ENCODE results near the gene C1QTNF12.

Gene C1QTNF12

DNA sequence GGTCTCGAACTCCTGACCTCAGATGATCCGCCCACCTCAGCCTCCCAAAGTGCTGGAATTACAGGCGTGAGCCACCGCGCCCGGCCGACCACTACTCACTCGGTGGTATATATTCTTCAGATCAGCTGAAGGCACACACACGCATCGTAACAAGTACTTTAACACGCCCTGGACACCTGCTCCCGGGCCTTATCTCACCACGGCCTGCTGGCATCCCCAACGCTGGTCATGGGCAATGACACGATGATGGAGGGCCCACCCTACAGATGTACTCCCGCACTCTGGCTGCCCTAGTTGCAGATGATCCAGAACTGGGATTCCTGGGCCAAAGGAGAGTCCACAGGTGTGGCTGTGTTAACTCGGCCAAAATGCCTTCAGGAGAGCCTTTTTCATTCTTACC, 15.5 kb upstream of the C1QTNF12 start:
- TF ChIP-seq, protein P1, sequence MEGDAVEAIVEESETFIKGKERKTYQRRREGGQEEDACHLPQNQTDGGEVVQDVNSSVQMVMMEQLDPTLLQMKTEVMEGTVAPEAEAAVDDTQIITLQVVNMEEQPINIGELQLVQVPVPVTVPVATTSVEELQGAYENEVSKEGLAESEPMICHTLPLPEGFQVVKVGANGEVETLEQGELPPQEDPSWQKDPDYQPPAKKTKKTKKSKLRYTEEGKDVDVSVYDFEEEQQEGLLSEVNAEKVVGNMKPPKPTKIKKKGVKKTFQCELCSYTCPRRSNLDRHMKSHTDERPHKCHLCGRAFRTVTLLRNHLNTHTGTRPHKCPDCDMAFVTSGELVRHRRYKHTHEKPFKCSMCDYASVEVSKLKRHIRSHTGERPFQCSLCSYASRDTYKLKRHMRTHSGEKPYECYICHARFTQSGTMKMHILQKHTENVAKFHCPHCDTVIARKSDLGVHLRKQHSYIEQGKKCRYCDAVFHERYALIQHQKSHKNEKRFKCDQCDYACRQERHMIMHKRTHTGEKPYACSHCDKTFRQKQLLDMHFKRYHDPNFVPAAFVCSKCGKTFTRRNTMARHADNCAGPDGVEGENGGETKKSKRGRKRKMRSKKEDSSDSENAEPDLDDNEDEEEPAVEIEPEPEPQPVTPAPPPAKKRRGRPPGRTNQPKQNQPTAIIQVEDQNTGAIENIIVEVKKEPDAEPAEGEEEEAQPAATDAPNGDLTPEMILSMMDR (IDR thresholded peaks at IDR 0.05; ENCODE audit: low read depth, low read length) = no peak

DNA sequence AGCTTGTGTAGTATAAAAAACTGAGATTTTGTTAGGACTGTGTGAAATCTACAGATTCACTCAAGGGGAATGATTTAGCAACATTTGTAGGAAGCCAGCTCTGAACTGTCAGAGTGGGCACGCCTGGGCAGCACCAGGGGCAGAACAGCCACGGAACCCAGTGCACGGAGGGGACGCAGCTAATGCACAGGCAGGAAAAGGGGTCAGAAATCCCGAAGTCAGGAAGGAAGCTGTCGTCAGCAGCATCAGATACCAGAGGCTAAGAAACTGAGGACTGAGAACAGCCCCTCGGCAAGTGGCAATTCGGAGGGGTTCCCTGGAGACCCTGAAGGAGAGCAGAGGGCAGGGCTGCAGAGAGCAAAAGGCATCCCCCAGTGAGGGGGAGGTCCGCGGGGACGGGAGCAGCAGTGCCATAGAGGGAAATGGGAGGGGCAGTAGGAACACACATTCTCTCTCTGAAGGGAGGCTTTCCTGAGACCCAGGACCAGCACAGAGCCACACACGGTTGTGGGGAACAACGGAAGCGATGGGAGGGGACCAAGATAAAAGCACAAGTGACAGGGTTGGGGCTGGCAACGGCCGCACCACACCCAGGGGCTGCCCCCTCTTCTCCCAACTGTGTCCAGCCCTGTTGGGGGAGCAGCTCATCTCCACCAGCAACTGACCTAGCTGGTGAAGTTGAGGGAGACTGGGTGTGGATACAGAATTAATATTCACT, 14.5 kb upstream of the C1QTNF12 start:
- TF ChIP-seq, protein P1 (IDR thresholded peaks at IDR 0.05; ENCODE audit: low read depth, low read length) = no peak
- DNase-seq (ENCODE audit: extremely low read depth, low read depth) = no peak

More for the DNA sequence above, 15.5 kb upstream of the C1QTNF12 start:
- no peak for DNase-seq (ENCODE audit: extremely low read depth, low read depth)

DNA sequence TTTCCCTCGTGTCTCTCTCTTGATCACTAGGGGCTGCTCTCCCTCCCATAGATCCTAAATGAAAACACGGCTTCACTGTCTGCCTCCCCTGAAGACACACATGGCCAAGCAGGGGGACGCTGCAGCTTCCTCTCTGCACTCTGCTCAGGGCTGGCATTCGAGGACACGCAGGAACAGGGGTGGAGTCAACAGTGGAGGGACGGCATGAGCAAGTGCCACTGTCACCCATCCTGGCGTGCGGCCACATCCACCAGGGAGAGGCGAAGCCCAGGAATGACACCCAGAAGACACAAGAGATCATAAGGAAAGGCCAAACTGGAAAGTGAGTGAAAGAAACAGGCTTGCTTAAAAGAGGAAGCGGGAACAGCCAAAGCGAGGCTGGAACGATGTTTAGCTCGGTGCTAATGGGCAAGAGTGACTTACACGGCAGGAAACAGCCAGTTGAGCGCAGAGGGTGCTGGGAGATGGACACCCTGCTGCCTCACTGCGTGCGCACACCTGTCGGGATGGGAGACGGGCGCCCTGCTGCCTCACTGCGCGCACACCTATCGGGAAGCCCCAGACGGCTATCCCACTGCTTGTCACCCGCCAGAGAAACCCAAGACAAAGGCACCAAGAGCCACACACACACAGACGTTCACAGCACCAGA, 13.6 kb upstream of the C1QTNF12 start:
- no peak for DNase-seq (ENCODE audit: extremely low read depth, low read depth)
- TF ChIP-seq, protein P1 (IDR thresholded peaks at IDR 0.05; ENCODE audit: low read depth, low read length) = no peak

DNA sequence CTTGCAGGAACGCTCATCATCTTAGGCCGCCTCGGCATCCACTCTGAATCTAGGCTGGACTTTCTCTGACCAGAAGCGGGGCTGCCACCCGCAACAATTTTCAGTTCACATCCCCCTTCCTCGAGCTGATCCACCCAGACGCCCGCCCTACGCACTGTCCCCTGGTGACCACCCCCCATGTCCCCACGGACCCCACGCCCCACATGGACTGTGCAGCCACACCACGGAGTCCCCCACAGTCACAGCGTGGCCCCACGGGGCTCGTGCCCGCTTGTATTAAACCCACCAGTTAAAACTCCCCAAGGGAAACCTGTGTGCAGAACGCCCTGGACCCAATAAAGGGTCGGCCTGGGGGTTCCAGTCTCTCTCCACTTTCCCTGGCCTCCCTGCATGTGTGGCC, 13.0 kb upstream of the C1QTNF12 start:
- TF ChIP-seq, protein P1 (IDR thresholded peaks at IDR 0.05; ENCODE audit: low read depth, low read length) = no peak
- DNase-seq (ENCODE audit: extremely low read depth, low read depth) = no peak

DNA sequence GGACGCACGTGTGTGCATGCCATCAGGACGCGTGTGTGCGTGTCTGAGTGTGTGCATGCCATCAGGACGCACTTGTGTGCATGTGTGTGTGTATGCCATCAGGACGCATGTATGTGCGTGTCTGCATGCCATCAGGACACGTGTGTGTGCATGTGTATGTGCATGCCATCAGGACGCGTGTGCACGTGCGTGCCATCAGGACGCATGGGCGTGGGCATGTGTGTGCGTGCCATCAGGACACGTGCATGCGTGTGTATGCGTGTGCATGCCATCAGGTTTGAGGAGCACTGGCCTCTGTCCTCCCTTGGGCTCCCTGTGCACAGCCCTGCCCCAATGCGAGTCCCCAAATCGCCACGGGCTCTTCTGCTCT, 12.6 kb upstream of the C1QTNF12 start:
- TF ChIP-seq, protein P1 (IDR thresholded peaks at IDR 0.05; ENCODE audit: low read depth, low read length) = no peak
- no peak for DNase-seq (ENCODE audit: extremely low read depth, low read depth)

DNA sequence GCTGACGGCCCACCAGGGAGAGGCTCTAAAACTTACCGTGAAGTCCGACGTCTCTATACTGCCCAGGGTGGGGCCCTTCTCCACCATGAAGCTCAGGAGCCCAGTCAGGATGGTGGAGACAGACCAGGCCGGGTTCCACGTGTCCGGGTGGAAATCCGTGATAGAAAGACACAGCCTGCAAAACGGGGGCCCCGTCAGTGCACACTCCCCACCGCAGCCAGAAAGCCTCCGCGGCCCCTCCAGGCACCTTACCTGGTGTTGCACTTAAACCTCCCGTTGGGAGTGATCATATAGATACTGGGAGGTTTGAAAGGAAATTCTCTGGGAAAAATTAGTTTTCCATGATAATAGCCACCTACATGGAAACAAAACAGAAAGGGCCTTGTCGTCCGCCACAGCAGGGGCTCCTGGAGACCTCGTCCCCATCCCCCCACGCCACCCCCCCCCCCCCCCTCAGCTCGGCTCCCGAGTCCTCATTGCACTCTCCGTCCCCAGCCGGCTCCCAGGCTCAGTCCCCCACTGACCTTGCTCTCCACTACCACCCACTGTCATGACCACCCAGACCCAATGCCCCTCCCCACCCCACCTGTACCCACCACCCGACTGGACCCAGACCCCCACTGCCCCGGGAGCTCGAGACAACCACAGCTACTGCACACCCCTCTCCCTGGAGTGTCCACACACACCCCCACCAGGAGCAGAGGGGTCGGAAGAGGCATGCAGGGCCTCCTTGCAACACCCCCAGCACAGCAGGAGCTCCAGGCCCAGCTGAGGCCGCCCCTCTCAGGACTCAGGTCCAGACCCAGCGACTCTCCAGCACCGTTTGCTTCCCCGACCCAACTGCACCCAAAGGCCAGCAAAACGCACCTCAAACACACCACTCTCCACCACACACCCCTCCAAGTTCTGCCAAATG, 10.7 kb upstream of the C1QTNF12 start:
- TF ChIP-seq, protein P1 (IDR thresholded peaks at IDR 0.05; ENCODE audit: low read depth, low read length) = no peak
- DNase-seq (ENCODE audit: extremely low read depth, low read depth) = no peak
